ENCODE data around the gene NR2C2AP. TPM values are rescaled to one million over a fixed set of nuclear protein-coding genes. Genes with fewer than 3 reads are reported as not detected.

NR2C2AP gene
- total and polyA plus RNA-seq, 2 of the 13 experiments (the other 11 are each of a cell fraction or from before 2014, with no cell fraction given) = 12.2 to 26.8 TPM

DNA sequence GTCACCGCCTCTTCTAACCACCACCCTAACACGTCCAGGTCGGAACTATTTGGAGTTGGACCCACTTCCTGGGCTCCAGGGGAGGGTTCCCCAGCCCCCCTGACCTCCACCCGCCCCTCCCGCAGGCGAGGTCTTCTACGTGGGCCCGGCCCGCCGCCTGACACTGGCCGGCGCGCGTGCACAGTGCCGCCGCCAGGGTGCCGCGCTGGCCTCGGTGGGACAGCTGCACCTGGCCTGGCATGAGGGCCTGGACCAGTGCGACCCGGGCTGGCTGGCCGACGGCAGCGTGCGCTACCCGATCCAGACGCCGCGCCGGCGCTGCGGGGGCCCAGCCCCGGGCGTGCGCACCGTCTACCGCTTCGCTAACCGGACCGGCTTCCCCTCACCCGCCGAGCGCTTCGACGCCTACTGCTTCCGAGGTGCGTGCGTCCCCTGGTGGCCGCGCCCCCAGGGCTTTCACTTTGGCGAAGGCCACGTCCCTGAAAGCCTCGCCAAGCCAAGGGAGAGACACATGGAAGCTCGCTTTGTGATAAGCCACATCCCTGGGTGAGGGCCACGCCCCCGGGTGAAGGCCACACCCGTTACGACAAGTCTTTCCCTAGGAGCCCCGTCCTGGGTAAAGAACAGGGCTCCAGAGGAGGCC lies 21.8 kb upstream of the NR2C2AP start (continued):
- TF ChIP-seq RBFOX2 (IDR thresholded peaks at IDR 0.05; ENCODE audit: low read depth, low read length) = 0 out of 2 replicates have a peak, but pooled peaks have one; percentile 30
- peak; percentile 18; the same call in 1 of the 2 replicates for TF ChIP-seq RXRB (CRISPR knock-in tag; IDR thresholded peaks at IDR 0.05; ENCODE audit: borderline replicate concordance)
- peak; percentile 55; the same call in 1 of the 3 replicates for TF ChIP-seq MXI1 (IDR thresholded peaks at IDR 0.05; ENCODE audit: borderline replicate concordance, low read depth, low read length)
- no peak for TF ChIP-seq THYN1 (CRISPR knock-in tag; IDR thresholded peaks at IDR 0.05; ENCODE audit: borderline replicate concordance, low read depth)
- TF ChIP-seq NBN (conservative IDR thresholded peaks at IDR 0.05) = no peak
- peak; percentile 27; the same call in 1 of the 2 replicates for TF ChIP-seq GATAD2A (CRISPR knock-in tag; IDR thresholded peaks at IDR 0.05)
- TF ChIP-seq, protein P1, sequence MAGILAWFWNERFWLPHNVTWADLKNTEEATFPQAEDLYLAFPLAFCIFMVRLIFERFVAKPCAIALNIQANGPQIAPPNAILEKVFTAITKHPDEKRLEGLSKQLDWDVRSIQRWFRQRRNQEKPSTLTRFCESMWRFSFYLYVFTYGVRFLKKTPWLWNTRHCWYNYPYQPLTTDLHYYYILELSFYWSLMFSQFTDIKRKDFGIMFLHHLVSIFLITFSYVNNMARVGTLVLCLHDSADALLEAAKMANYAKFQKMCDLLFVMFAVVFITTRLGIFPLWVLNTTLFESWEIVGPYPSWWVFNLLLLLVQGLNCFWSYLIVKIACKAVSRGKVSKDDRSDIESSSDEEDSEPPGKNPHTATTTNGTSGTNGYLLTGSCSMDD (CRISPR knock-in tag; IDR thresholded peaks at IDR 0.05) = no peak; the same call in 1 of the 2 replicates
- no peak for TF ChIP-seq ZIK1 (CRISPR knock-in tag; IDR thresholded peaks at IDR 0.05; ENCODE audit: borderline replicate concordance, low read depth)
- no peak for TF ChIP-seq ZNF362 (CRISPR knock-in tag; IDR thresholded peaks at IDR 0.05; ENCODE audit: borderline replicate concordance)
- TF ChIP-seq ETV5 (CRISPR knock-in tag; IDR thresholded peaks at IDR 0.05; ENCODE audit: borderline replicate concordance) = peak; percentile 50; the same call in 1 of the 2 replicates
- TF ChIP-seq, protein P2, sequence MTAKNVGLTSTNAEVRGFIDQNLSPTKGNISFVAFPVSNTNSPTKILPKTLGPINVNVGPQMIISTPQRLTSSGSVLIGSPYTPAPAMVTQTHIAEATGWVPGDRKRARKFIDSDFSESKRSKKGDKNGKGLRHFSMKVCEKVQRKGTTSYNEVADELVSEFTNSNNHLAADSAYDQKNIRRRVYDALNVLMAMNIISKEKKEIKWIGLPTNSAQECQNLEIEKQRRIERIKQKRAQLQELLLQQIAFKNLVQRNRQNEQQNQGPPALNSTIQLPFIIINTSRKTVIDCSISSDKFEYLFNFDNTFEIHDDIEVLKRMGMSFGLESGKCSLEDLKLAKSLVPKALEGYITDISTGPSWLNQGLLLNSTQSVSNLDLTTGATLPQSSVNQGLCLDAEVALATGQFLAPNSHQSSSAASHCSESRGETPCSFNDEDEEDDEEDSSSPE (CRISPR knock-in tag; IDR thresholded peaks at IDR 0.05) = peak; percentile 59
- peak; percentile 69; the same call in 1 of the 2 replicates for TF ChIP-seq ARNTL (CRISPR knock-in tag; IDR thresholded peaks at IDR 0.05)
- 0 out of 2 replicates have a peak, but pooled peaks have one; percentile 28 for TF ChIP-seq ZNF101 (CRISPR knock-in tag; IDR thresholded peaks at IDR 0.05; ENCODE audit: borderline replicate concordance, low read depth)
- TF ChIP-seq, protein P3, sequence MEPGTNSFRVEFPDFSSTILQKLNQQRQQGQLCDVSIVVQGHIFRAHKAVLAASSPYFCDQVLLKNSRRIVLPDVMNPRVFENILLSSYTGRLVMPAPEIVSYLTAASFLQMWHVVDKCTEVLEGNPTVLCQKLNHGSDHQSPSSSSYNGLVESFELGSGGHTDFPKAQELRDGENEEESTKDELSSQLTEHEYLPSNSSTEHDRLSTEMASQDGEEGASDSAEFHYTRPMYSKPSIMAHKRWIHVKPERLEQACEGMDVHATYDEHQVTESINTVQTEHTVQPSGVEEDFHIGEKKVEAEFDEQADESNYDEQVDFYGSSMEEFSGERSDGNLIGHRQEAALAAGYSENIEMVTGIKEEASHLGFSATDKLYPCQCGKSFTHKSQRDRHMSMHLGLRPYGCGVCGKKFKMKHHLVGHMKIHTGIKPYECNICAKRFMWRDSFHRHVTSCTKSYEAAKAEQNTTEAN (CRISPR knock-in tag; conservative IDR thresholded peaks at IDR 0.05) = no peak
- TF ChIP-seq SOX13 (IDR thresholded peaks at IDR 0.05) = no peak
- TF ChIP-seq SOX13 (CRISPR knock-in tag; conservative IDR thresholded peaks at IDR 0.05 in 1 of 2, IDR thresholded peaks at IDR 0.05 in 1 of 2) = peak in 1 of 2 experiments; percentile 38; a peak in 1 of 4 replicates
- TF ChIP-seq, protein P4, sequence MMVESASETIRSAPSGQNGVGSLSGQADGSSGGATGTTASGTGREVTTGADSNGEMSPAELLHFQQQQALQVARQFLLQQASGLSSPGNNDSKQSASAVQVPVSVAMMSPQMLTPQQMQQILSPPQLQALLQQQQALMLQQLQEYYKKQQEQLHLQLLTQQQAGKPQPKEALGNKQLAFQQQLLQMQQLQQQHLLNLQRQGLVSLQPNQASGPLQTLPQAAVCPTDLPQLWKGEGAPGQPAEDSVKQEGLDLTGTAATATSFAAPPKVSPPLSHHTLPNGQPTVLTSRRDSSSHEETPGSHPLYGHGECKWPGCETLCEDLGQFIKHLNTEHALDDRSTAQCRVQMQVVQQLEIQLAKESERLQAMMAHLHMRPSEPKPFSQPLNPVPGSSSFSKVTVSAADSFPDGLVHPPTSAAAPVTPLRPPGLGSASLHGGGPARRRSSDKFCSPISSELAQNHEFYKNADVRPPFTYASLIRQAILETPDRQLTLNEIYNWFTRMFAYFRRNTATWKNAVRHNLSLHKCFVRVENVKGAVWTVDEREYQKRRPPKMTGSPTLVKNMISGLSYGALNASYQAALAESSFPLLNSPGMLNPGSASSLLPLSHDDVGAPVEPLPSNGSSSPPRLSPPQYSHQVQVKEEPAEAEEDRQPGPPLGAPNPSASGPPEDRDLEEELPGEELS (CRISPR knock-in tag; IDR thresholded peaks at IDR 0.05) = no peak
- TF ChIP-seq, protein P5, sequence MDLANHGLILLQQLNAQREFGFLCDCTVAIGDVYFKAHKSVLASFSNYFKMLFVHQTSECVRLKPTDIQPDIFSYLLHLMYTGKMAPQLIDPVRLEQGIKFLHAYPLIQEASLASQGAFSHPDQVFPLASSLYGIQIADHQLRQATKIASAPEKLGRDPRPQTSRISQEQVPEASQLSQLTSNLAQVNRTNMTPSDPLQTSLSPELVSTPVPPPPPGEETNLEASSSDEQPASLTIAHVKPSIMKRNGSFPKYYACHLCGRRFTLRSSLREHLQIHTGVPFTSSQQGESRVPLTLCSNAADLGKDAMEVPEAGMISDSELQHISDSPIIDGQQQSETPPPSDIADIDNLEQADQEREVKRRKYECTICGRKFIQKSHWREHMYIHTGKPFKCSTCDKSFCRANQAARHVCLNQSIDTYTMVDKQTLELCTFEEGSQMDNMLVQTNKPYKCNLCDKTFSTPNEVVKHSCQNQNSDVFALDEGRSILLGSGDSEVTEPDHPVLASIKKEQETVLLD (CRISPR knock-in tag; IDR thresholded peaks at IDR 0.05; ENCODE audit: low read depth) = 0 out of 2 replicates have a peak, but pooled peaks have one; percentile 20

All from HepG2 (cell line).